HEK293 (cell line): ENCODE results near the gene WDR75.

ENCODE experiments used
- CTCF ChIP-seq: fragments of 450-650 bp; formaldehyde crosslinking; IDR thresholded peaks from 2 replicates; pipeline ENCODE4 v1.5.1; 2016; ENCODE audit warnings: missing biosample characterization, missing genetic modification characterization
- ELK4 ChIP-seq: IDR thresholded peaks from 2 replicates; pipeline ENCODE4 v1.6.1; 2011; ENCODE audit warnings: mild to moderate bottlenecking, low read depth, low read length, borderline replicate concordance
- OVOL3 ChIP-seq: fragments of 450-650 bp; formaldehyde crosslinking; IDR thresholded peaks from 2 replicates; pipeline ENCODE4 v1.5.1; 2016; ENCODE audit warnings: missing biosample characterization, missing genetic modification characterization
- ZBTB10 ChIP-seq: fragments of 450-650 bp; formaldehyde crosslinking; IDR thresholded peaks from 2 replicates; pipeline ENCODE4 v1.5.1; 2016; ENCODE audit warnings: missing biosample characterization, missing genetic modification characterization
- ZBTB49 ChIP-seq: fragments of 450-650 bp; formaldehyde crosslinking; IDR thresholded peaks from 2 replicates; pipeline ENCODE4 v1.5.1; 2016; ENCODE audit warnings: missing biosample characterization, missing genetic modification characterization, low read depth
- ZBTB8A ChIP-seq: fragments of 450-650 bp; formaldehyde crosslinking; IDR thresholded peaks from 2 replicates; pipeline ENCODE4 v1.5.1; 2016; ENCODE audit warnings: missing biosample characterization, missing genetic modification characterization
- ZNF121 ChIP-seq: fragments of 450-650 bp; formaldehyde crosslinking; IDR thresholded peaks from 2 replicates; pipeline ENCODE4 v1.5.1; 2016; ENCODE audit warnings: missing biosample characterization, missing genetic modification characterization
- ZNF24 ChIP-seq: fragments of 450-650 bp; formaldehyde crosslinking; IDR thresholded peaks from 2 replicates; pipeline ENCODE4 v1.5.1; 2016; ENCODE audit warnings: missing biosample characterization, missing genetic modification characterization
- ZNF704 ChIP-seq: fragments of 450-650 bp; formaldehyde crosslinking; IDR thresholded peaks from 2 replicates; pipeline ENCODE4 v1.5.1; 2016; ENCODE audit warnings: missing biosample characterization, missing genetic modification characterization

- TF ChIP-seq ZBTB10 (tag by site-specific recombination) = no peak
- no peak for TF ChIP-seq CTCF (tag by site-specific recombination)
- TF ChIP-seq ZNF121 (tag by site-specific recombination) = no peak
- TF ChIP-seq ZBTB8A (tag by site-specific recombination) = no peak
- no peak for TF ChIP-seq ZNF704 (tag by site-specific recombination)
- no peak for TF ChIP-seq ZNF24
- no peak for TF ChIP-seq OVOL3 (tag by site-specific recombination)
- TF ChIP-seq ELK4 = no peak
- TF ChIP-seq ZBTB49 (tag by site-specific recombination) = no peak
Measured at GRCh38 chr2:189488008-189488310, 46.7 kb downstream of the WDR75 start.
